ENCODE results near the gene GCNT4. TPM values are rescaled to one million over a fixed set of nuclear protein-coding genes. Genes with fewer than 3 reads are reported as not detected.

GCNT4 gene
- total and polyA plus RNA-seq, 2 of the 8 experiments (the other 6 are each of a cell fraction or from before 2014, with no cell fraction given) = 1.1 to 14.5 TPM

- H2AFZ ChIP-seq (ENCODE audit: low read length) = no peak overlapping the region
- H2BK12ac ChIP-seq (ENCODE audit: low read depth, low read length) = no peak overlapping the region
- no peak overlapping the region for H4K8ac ChIP-seq (ENCODE audit: extremely low read depth, insufficient read depth, low read length)
- no peak overlapping the region for H3K23ac ChIP-seq (ENCODE audit: insufficient read length)
- FAIRE-seq (no peak), DNase-seq (ENCODE audit: low read depth in 1 of 2, low spot score in 2 of 2) (no peak)
- H2AK5ac ChIP-seq (ENCODE audit: low read depth, low read length) = no peak overlapping the region
- H4K20me1 ChIP-seq (replicated peaks in 1 of 2; ENCODE audit: control insufficient read depth in 1 of 2, insufficient read depth in 2 of 2, low read length in 2 of 2) = no peaks in the 10 kb centered on the region
- H2BK15ac ChIP-seq (ENCODE audit: low read length) = no peak overlapping the region
- H4K5ac ChIP-seq (ENCODE audit: insufficient read length, low read depth, low read length) = no peak overlapping the region
- 100% methylated on average over 3 of the region's 3 CpGs; no CpG with 5 or more reads in 1 of the 2 experiments for WGBS, 2 experiments (ENCODE audit: extremely low coverage in 1 of 2, insufficient coverage in 1 of 2, insufficient read length in 1 of 2, insufficient replicate concordance in 2 of 2, low coverage in 1 of 2, low lambda C conversion rate in 2 of 2, missing lambda C conversion rate in 1 of 2)
- H3K36me3 ChIP-seq (ENCODE audit: control insufficient read depth in 2 of 4, insufficient read depth in 4 of 4, low read length in 3 of 4) = no peaks in the 10 kb centered on the region
- H3K79me2 ChIP-seq (ENCODE audit: control insufficient read depth in 1 of 2, insufficient read depth in 2 of 2, low read length in 2 of 2) = no peaks in the 10 kb centered on the region
- POLR2A ChIA-PET (ENCODE audit: partially characterized antibody) = no interaction called here
- no peak overlapping the region for H3K18ac ChIP-seq (ENCODE audit: extremely low read depth, low read length)
- no peak overlapping the region for H2BK5ac ChIP-seq (ENCODE audit: low read depth, low read length)
- CTCF ChIA-PET (ENCODE audit: partially characterized antibody) = interaction anchor here (1.0 kb wide), 1 partner anchor 38 kb away, joined by 3 read pairs; no protein-coding TSS in a partner anchor
- no peaks in the 10 kb centered on the region for H3K4me1 ChIP-seq (replicated peaks in 1 of 4; ENCODE audit: control insufficient read depth in 3 of 4, insufficient read depth in 4 of 4, low read length in 3 of 4)
- H3K79me1 ChIP-seq (ENCODE audit: low read depth, low read length) = no peaks in the 10 kb centered on the region
- H2BK20ac ChIP-seq (ENCODE audit: low read length) = no peak overlapping the region
- no peaks in the 10 kb centered on the region; the same call in 1 of the 2 replicates for H3K23me2 ChIP-seq (ENCODE audit: low read depth, low read length)
- H3K4ac ChIP-seq (replicated peaks; ENCODE audit: insufficient read length, low read depth, low read length) = no peak overlapping the region
- no peak overlapping the region for H3K27ac ChIP-seq (ENCODE audit: low read depth, low read length)
- no peak overlapping the region for H3K14ac ChIP-seq (ENCODE audit: insufficient read length)
- H2BK120ac ChIP-seq (replicated peaks; ENCODE audit: low read depth, low read length) = no peak overlapping the region
- H3K27me3 ChIP-seq (replicated peaks in 1 of 4; ENCODE audit: control insufficient read depth in 3 of 4, extremely low read depth in 1 of 4, insufficient read depth in 3 of 4, low read length in 3 of 4) = peaks cover 0 to 1% (median 0%) of the 10 kb centered on the region in 4 experiments; a peak in 1 of 7 replicates
- H4K91ac ChIP-seq (replicated peaks; ENCODE audit: insufficient read length, low read length) = no peak overlapping the region
- no peak overlapping the region for H3K9ac ChIP-seq (replicated peaks in 1 of 4; ENCODE audit: extremely low read depth in 1 of 4, low read depth in 3 of 4, low read length in 3 of 4)
- H3K4me2 ChIP-seq (ENCODE audit: insufficient read depth in 1 of 2, low read depth in 2 of 2, low read length in 2 of 2) = no peak overlapping the region
- H3K4me3 ChIP-seq (ENCODE audit: extremely low read depth in 1 of 4, insufficient read depth in 2 of 4, low read depth in 3 of 4, low read length in 4 of 4) = no peak overlapping the region
- no peak overlapping the region for H3K56ac ChIP-seq (replicated peaks; ENCODE audit: insufficient read length, low read depth, low read length)
- H3K9me3 ChIP-seq (ENCODE audit: insufficient read depth in 2 of 2, low read depth in 1 of 2, low read length in 1 of 2) = no peaks in the 10 kb centered on the region
- TF ChIP-seq JUN (IDR thresholded peaks at IDR 0.05; ENCODE audit: low read depth, low read length) (no peak), RBBP5 (IDR thresholded peaks at IDR 0.05; ENCODE audit: borderline replicate concordance, low read depth, low read length) (no peak), KDM5A (IDR thresholded peaks at IDR 0.05; ENCODE audit: low read length) (no peak), POLR2AphosphoS5 (IDR thresholded peaks at IDR 0.05; ENCODE audit: low read depth, low read length) (no peak), GABPA (IDR thresholded peaks at IDR 0.05; ENCODE audit: borderline replicate concordance, insufficient read depth, low read length) (no peak), SUZ12 (IDR thresholded peaks at IDR 0.05; ENCODE audit: low read length) (no peak), CBX5 (IDR thresholded peaks at IDR 0.05; ENCODE audit: low read depth, low read length) (no peak), YY1 (IDR thresholded peaks at IDR 0.05; ENCODE audit: low read depth, low read length) (no peak), SRF (IDR thresholded peaks at IDR 0.05; ENCODE audit: low read depth, low read length) (no peak), JUND (IDR thresholded peaks at IDR 0.05; ENCODE audit: low read length) (no peak), CBX8 (IDR thresholded peaks at IDR 0.05; ENCODE audit: borderline replicate concordance, low read depth, low read length) (no peak), BRCA1 (IDR thresholded peaks at IDR 0.05; ENCODE audit: low read depth, low read length) (no peak), BACH1 (IDR thresholded peaks at IDR 0.05; ENCODE audit: low read length) (no peak), CHD2 (IDR thresholded peaks at IDR 0.05; ENCODE audit: low read length) (no peak), KDM4A (IDR thresholded peaks at IDR 0.05; ENCODE audit: low read depth, low read length, severe bottlenecking) (no peak), CEBPB (IDR thresholded peaks at IDR 0.05; ENCODE audit: low read depth, low read length) (no peak)
These were observed 36.3 kb upstream of the GCNT4 start for GRCh38 chr5:75088648-75089047.
